Measurements from ENCODE around the gene LRRTM4. TPM values are rescaled to one million over a fixed set of nuclear protein-coding genes. Genes with fewer than 3 reads are reported as not detected.
A peak's percentile ranks its signal among the peaks of the same experiment; 100 is the strongest.

LRRTM4 gene
- total and polyA plus RNA-seq, 2 of the 13 experiments (the other 11 are each of a cell fraction or from before 2014, with no cell fraction given), result 1.2 TPM

- no peak overlapping the region for H2AFZ ChIP-seq (ENCODE audit: low read length)
- intact Hi-C loops (cut with micrococcal nuclease; ENCODE audit: unreplicated experiment) (no loop called here), in situ Hi-C loops (cut with HindIII; ENCODE audit: extremely low pct_ligation_motif_present, low pct_unique_long_range_greater_than_20kb) (no loop called here)
- H3K27me3 ChIP-seq (ENCODE audit: control insufficient read depth in 1 of 2, insufficient read depth in 2 of 2, low read length in 2 of 2), result no peaks in the 10 kb centered on the region
- no peak overlapping the region for H3K9ac ChIP-seq (ENCODE audit: insufficient read depth, low read depth, low read length)
- CTCF ChIA-PET (ENCODE audit: low intra/inter-chr PET ratio, low total read pairs), result no interaction called here
- BruUV-seq (replicated peaks), result no TSS peak
- TF ChIP-seq MNT (IDR thresholded peaks at IDR 0.05) (peak; percentile 93), RERE (CRISPR knock-in tag; IDR thresholded peaks at IDR 0.05; ENCODE audit: low read depth) (no peak)
- H3K27ac ChIP-seq (ENCODE audit: extremely low read length, insufficient read depth, low read length), result no peak overlapping the region
- ATAC-seq, result no peak
- FAIRE-seq, result no peak
- H3K4me1 ChIP-seq (ENCODE audit: insufficient read depth, low read length), result no peaks in the 10 kb centered on the region
- no peaks in the 10 kb centered on the region for H4K20me1 ChIP-seq (ENCODE audit: insufficient read depth, low read length)
- H3K9me3 ChIP-seq (ENCODE audit: low read length), result no peaks in the 10 kb centered on the region
- POLR2A ChIA-PET, result no interaction called here
- H3K36me3 ChIP-seq (replicated peaks in 1 of 2; ENCODE audit: control insufficient read depth in 1 of 2, insufficient read depth in 2 of 2, low read length in 2 of 2), result no peaks in the 10 kb centered on the region
- no peak overlapping the region for H3K4me2 ChIP-seq (ENCODE audit: low read depth, low read length)
- no peaks in the 10 kb centered on the region for H3K79me2 ChIP-seq (ENCODE audit: insufficient read depth, low read length)
- no peak for DNase-seq (ENCODE audit: low spot score)
- no peak overlapping the region for H3K4me3 ChIP-seq (replicated peaks in 1 of 3; ENCODE audit: insufficient read depth in 1 of 3, low read depth in 2 of 3, low read length in 3 of 3)
- WGBS (ENCODE audit: low lambda C conversion rate), result 0% methylated on average over 2 of the region's 2 CpGs
These were observed 589.6 kb downstream of the LRRTM4 start for GRCh38 chr2:76932550-76932949.
